PC-9 (cell line): ENCODE data around the gene FAM153A.
"Not testable (repeated sequence)": the region's sequence is repeated elsewhere in the genome, so short reads cannot be mapped to it uniquely, and the experiment has no call there.

Source experiments
- EZH2 ChIP-seq: fragments of 200-600 bp; sonication (generic); IDR thresholded peaks from 2 replicates; pipeline ENCODE4 v1.8.0; 2017; ENCODE audit warnings: antibody characterized with exemption, low read depth
- TF ChIP-seq, protein P1 (sequence below): fragments of 200-600 bp; sonication (generic); conservative IDR thresholded peaks from 2 replicates; pipeline ENCODE4 v1.6.1; 2017; ENCODE audit warnings: mixed run types, antibody characterized with exemption, mild to moderate bottlenecking, moderate library complexity

DNA sequence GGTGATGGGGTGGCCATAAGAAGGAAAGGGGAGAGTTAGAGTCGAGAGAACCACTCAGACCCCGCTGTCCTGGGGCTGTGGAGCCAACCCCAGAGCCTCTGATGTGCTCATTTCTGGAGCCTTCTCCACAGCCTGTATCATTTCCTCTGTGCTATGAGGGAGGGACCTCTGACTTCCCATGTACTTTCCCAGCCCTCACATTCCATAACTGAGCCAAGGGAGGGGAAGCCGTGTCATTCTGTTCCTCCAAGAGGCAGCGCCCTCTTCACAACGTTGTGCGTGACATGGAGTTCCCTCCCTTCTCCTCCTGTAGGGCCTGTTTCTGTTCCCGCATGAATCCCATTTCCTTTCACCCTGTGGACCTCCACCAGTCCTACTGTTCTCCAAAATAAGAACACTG, 57.8 kb downstream of the FAM153A start:
- TF ChIP-seq, protein P1, sequence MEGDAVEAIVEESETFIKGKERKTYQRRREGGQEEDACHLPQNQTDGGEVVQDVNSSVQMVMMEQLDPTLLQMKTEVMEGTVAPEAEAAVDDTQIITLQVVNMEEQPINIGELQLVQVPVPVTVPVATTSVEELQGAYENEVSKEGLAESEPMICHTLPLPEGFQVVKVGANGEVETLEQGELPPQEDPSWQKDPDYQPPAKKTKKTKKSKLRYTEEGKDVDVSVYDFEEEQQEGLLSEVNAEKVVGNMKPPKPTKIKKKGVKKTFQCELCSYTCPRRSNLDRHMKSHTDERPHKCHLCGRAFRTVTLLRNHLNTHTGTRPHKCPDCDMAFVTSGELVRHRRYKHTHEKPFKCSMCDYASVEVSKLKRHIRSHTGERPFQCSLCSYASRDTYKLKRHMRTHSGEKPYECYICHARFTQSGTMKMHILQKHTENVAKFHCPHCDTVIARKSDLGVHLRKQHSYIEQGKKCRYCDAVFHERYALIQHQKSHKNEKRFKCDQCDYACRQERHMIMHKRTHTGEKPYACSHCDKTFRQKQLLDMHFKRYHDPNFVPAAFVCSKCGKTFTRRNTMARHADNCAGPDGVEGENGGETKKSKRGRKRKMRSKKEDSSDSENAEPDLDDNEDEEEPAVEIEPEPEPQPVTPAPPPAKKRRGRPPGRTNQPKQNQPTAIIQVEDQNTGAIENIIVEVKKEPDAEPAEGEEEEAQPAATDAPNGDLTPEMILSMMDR: not testable (repeated sequence)
- TF ChIP-seq EZH2: not testable (repeated sequence)
